GM18520 (cell line): Measurements from ENCODE around the gene FGFR2.
"Not testable (repeated sequence)": the region's sequence is repeated elsewhere in the genome, so short reads cannot be mapped to it uniquely, and the experiment has no call there.

ENCODE experiments used
- ATAC-seq: cut with Tn5 transposase; IDR thresholded peaks from one replicate; pipeline ENCODE4 v1.9.1; 2021; ENCODE audit not compliant: unreplicated experiment

The FGFR2 gene

DNA sequence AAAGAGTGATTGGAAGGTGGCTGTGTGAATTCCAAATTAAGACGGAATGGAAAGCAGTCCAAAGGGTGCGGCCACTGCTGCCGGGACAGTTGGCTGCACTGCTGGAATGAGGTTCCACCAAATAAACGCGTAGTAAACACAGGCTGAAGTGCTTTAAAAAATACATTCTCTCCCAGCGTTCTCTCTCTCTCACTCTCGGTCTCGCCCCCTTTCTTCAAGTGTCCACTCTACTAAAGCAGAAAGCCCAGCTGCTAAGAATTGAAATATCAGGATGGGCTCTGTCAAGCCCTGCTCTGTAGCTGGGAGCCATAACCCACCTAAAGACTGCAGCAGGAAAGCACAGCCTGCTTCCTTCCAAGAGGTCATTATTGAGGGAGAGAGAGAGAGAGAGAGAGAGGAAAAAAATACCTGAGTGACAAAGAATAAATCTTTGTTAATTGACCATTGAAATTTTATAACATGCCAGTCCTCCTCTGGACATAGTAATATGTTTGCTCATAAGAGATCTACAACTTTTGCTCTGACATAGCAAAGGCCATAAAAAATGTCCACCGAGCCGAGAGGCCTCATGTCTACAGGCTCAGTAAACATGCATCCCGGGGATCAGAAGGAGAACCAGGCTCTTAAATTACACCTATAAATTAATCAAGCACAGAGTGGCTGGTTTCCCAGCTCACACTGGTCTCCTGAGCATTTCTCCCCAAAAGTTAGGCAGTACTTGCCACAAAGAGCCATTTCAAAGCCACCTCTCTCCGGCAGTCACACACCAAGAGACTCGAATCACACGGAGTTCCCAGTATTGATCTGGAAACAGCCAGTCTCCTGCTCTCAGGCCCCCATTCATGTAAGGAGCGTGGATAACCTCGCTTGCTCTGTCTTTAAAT, 72.8 kb downstream of the FGFR2 start:
- no peak for ATAC-seq

DNA sequence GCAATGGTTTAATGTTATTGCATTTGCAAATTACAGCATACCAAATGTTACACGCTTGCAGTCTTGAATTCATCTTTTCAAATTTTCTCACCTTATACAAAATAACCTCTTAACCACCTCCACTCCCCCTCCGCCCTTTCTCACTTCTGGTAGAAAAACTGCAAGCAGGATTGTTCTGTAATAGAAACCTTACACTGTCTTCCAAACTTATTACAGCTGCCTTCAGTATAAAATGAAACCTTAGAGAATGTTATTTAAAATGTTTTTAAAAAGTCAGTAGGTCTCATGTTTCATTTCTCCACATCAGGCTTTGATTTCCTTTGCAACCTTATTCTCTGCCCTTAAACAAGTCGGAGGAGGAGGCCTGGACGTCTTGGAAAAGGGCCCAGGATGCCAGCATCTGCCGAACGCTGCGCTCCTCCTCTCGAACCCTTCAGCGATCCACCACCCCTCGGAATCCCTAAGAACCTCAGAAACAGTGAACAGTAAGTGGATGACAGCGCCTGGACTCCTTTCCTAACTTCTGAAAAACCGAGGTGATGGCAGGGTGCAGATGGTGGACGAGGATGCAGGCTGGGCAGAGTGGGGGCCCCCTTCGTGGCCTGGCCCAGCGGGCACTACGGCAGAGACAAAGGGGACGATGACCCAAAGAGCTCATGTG, 74.0 kb downstream of the FGFR2 start:
- no peak for ATAC-seq

DNA sequence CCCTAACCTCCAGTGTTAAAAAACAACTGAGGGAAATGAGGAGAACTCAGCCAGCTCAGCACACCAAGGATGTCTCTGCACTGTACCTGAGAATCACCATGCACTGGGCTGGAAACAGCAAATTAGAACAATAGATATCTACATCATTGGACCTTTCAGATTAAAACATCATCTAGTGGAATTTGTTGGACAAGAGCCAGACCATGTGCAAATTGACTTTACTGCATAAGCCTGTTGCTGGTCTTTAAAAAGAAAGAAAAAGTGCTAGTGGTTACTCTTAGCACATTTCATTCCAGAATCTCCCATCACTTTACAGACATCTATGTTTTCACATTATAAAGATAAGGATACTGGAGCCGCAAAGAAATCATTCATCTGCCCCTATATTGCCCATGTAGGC, 75.4 kb downstream of the FGFR2 start:
- no peak for ATAC-seq

DNA sequence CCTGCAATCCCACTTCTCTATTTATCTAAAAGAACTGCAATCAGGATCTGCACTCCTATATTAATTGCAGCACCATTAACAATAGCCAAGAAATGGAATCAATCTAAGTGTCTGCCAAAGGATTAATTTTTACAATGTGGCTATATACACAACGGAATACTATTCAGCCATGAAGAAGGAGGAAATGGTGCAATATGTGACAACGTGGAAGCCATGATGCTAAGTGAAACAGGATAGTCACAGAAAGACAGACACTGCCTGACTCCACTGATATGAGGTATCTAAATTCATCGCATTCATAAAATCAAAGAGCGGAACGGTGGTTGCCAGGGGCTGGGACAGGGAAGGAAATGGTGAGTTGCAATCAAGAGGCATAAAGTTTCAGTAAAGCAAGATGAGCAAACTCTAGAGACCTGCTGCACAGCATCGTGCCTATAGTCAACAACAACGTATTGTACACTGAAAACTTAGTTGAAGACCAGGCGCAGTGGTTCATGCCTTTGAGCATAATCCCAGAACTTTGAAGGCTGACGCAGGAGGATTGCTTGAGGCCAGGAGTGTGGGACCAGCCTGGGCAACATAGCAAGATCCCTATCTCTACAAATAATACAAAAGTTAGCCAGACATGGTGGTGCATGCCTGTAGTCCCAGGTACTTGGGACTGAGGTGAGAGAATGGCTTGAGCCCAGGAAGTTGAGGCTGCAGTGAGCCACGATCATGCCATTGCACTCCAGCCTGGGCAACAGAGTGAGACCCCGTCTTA, 76.3 kb downstream of the FGFR2 start:
- ATAC-seq = no peak

DNA sequence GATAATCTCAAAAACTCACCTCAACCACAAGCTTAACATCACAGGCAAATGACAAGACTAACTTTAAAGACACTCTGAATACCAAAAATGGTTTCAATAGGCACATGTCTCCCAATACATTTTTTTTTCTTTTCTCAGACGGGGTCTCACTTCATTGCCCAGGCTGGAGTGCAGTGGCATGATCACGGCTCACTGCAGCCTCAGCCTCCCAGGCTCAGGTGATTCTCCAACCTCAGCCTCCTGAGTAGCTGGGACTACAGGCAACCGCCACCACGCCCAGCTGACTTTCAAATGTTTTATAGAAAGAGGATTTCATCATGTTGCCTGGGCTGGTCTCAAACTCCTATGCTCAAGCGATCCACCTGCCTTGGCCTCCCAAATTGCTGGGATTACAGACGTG, 77.7 kb downstream of the FGFR2 start:
- ATAC-seq = not testable (repeated sequence)

DNA sequence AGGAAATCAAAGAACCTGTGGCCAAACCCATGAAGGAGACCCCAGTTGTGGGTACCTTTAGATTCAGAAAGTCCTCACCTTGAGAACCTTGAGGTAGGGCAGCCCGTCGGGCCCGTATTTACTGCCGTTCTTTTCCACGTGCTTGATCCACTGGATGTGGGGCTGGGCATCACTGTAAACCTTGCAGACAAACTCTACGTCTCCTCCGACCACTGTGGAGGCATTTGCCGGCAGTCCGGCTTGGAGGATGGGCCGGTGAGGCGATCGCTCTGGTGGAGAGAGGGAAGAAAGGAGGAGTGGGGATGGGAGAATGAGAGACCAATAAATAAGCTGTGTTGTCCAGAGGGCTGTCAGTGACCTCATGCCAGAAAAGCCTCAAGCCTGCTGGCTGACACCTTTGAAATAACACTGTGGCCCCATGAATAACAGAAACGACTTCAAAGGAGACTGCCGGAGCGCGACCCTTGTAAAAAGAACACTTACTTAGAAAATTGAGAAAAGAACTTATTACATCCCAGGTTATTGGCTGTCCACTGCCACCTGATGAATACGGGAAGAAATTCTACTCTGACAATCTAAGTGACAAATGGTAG, 78.2 kb downstream of the FGFR2 start:
- no peak for ATAC-seq

DNA sequence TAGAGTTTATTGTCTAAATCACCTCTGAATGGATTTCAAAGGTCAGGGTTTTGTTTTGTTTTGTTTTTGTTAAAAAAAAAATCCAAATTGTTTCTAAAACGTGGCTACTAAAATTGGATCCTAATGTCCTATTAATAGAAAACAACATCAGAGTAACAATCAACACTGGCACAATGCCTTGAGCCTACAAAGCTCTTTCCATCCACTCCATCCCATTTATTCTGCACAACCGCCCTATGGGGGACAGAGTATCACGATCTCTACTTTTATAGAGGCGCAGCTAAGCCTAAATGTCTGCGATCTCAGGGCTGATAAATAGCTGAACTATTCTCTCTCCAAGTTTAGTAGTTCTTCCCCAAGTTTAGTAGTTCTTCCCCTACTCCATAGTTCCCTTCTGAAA, 78.8 kb downstream of the FGFR2 start:
- no peak for ATAC-seq

DNA sequence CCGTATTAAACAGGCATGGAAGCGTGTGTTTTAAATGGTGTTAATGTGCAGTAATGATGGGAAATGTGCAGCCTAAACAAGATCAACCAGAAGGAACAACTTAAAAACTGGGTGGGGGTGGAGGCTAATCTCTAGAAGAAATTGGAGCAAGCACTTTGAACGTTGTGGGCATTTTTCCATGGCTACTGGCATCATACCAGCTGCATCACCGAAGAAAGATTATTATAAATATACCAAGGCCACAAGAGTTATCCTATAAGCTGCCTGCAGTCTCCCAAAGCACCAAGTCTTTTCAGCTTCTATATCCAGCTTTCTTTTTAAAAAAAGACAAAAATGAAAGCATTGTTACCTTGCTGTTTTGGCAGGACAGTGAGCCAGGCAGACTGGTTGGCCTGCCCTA, 79.9 kb downstream of the FGFR2 start:
- no peak for ATAC-seq

DNA sequence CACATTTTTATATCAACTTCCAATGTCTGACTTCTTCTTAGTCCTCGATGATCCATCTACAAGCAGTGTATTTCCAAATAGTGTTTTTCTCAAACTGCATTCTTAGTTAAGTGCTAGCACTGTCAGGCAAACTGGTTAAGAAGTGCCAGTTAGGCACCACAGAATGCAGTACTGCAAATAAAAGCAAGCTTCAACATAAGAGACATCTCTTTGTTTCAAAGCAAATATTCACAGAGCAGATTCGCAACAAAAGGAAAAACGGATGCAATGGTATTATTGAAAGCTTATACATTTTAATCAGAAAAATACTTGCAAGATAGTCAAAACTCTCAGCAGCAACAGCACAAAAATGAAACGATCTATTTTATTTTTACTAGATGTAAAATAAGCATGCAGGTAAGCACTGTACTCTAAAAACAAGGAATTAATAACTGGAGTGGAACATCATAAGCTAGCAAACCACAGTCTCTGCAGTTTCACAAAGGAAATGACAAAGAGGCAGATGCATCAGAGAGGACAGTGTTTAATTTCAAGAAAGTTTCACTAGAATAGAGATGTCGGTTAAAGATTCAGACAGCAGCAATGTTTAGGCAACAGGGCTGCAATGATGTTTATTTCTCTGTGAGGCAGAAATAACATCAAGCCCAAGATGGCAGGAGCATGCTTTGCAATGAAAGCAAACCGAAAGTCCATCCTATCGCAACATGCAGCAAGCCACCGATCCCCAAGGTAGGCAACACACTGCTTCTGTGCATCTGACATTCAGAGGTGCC, 82.0 kb downstream of the FGFR2 start:
- no peak for ATAC-seq

DNA sequence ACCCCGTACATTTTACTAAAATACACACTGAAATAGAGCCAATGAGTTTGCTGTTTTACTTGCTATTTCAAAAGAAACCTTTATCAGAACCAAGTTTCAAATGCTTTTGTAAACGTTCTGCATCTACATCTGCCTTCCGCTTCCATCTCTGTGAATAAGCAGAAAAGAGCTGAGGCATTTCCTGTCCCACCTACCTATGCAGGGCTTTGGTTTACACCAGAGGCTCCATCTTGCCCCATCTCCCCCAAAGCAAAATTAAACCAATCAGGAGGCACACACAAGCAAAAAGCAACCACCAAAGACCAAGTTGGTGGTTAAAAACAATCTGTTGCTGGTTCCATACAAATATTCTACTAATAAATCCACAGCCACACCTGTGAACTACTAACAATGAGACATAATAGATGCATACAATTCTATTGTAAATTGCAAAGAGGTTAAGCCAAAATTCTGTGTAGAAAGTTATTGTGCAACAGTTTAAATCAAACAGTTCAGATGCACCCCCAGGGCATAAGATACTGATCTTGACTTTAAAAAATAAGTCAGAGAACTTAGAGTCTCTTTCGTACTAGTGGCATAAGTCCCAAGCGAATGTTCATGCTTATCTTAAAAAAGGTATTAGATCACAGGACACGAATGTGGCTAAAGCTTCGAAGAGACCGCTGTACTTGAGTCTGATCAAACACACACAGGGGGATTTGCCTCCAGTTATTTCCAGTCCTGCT, 83.9 kb downstream of the FGFR2 start:
- ATAC-seq = no peak

DNA sequence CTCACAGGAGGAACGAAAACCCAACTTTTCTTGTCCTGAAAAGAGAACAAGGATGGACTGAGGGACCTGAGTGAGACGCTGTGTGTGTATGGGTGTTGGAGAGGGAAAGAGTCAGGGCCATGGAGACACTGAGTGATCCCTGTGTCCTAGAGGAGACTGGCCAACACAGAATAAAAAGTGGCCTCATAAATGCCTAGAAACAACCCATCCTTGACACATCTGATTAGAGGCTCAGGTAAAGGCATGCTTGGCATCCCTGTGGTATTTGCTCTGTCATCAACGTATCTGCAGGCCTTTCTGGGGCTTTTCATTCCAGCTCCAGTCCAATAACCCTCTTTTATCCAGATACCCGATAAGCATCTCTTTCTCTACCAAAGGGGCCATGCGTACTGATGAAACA, 86.3 kb downstream of the FGFR2 start:
- ATAC-seq = no peak

DNA sequence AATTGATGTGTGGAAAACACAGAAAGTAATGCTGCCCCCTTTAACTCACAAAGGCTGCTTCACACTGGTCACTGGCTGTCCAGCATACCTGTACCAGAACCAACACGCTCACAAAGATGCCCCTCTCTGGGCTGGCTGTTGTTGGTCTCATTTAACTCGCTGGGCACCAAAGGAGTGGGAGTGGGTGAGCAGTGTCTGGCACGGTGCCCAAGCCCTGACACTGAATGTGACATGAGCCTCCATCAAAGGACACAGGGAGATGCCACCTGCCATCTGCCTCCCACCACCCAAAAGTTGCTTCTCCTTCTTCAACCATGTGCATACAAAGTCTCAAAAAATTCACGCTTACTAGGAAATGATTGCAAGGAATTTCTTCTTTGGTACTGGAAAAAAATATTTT, 86.8 kb downstream of the FGFR2 start:
- ATAC-seq = no peak

DNA sequence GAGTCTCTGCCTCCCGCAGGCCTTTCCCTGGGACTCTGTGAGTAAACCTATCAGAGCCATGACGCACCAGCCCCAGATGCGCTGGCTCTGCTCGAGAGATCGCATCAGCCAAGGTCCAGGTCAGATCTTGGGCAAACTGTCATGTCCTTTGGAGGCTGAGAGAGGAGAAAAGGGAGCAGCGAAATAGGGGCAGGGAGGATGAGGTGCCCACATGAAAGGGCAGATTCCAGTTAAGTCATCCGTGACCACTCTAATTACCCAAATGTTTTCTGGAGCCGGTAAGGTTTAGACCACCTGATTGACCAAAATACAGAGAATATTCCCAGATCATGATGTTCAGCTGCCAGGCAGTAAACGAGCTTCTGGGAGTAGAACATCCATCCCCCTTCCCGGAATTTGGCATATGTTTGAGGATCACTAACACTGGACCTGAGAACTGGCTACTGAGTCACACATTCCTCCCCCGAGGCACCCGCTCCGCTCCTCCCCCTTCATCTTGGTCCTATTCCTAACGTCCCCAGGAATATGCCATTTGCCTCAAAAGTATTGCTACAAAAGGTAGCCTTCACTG, 88.0 kb downstream of the FGFR2 start:
- no peak for ATAC-seq

DNA sequence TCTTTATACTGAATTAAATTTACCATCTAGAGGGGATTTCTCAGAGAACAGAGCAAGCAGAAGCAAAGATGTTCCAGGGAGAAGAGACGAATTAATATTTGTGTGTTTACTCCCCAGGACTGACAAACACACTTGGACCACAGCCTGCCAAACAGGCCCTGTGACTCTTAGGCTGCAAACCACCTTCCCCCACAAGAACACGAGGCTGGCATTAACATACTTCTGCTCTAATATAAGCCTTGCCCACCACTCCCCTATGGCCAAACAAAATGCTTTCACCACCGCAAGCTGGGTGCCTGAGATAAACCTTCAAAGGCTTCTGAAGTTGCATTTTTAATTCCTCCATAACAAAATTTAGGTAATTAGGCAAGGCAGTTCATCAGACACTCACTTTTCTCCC, 88.4 kb downstream of the FGFR2 start:
- ATAC-seq = no peak

DNA sequence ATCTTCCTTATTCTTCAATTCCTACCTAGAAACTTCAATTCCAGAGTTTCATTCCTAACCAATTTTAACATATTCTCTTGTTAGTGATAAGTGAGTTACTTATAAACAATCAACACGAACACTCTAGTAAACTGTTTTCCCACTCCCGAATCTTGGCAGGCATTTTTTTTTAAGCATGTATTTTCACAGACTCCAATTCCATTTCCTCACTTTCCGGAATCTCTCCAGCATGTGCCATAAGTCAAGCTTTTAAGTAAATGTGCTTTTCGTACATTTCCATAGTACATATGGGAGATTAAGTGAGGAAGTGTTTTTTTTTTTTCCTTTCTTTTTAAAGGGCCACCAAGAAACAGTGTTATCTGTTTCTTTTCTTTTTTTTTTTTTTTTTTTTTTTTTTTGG, 89.1 kb downstream of the FGFR2 start:
- no peak for ATAC-seq

DNA sequence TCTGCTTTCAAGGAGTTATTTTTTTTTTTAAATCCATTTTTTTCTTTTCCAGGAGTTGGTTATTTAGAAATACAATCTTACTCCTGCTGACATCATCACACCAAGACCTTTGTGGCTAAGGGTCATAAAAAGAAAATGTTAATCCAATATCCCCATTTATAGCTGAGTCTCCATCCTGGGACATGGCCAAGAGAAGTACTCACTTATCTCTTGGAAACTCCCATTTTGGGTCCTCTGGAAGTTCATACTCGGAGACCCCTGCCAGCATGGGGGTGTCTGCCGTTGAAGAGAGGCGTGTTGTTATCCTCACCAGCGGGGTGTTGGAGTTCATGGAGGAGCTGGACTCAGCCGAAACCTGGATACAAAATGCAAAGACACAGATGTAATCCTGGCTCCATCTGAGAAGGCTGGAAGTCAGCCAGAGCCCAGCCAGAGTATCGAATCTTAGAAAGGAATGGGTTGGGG, 94.6 kb downstream of the FGFR2 start:
- no peak for ATAC-seq

DNA sequence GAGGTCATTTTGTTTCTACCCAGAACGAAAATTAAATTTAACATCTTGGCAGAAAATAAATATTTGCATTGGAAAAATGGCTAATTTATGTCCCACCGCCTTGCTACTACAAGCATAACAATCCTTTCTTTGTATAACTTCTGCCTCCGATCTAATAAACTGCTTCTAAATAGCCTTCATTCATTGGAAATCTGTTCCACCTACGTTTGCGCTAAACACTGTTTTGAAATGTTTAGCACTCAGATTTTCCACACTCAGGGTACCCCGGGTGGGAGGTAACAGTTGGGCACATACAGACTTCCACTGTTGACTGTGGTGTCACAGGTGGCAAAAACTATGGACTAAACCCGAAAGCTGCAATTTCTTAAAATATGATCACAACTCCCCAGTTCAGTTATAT, 96.4 kb downstream of the FGFR2 start:
- ATAC-seq = no peak

DNA sequence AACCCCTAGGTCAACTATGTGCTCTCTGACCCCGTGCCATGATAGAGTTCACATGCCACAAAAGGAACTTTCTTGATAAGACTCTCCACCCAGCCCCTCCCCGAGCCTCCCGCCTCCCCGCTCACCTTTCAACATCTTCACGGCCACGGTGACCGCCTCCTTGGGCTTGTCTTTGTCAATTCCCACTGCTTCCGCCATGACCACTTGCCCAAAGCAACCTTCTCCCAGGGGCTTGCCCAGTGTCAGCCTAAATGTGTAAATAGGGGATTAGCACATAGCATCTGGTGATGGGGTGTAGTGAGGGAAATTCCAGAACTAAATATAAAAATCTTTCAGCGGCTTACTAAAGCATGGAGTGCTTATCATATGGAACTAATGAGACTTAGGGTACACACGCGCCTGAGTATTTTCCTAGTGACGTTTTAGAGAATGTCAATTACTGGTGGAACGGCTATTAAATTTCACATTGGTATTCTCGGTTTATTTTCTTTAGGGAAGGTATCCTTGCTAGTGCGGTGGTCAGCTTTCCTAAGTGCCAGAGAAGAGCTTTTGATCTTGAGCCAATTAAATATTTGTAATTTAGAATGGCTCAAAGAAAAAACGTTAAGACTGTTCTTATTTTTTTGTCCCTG, 97.4 kb downstream of the FGFR2 start:
- no peak for ATAC-seq
